ENCODE results near the gene C2CD2L.
"Not testable (repeated sequence)": the region's sequence is repeated elsewhere in the genome, so short reads cannot be mapped to it uniquely, and the experiment has no call there.

C2CD2L gene

DNA sequence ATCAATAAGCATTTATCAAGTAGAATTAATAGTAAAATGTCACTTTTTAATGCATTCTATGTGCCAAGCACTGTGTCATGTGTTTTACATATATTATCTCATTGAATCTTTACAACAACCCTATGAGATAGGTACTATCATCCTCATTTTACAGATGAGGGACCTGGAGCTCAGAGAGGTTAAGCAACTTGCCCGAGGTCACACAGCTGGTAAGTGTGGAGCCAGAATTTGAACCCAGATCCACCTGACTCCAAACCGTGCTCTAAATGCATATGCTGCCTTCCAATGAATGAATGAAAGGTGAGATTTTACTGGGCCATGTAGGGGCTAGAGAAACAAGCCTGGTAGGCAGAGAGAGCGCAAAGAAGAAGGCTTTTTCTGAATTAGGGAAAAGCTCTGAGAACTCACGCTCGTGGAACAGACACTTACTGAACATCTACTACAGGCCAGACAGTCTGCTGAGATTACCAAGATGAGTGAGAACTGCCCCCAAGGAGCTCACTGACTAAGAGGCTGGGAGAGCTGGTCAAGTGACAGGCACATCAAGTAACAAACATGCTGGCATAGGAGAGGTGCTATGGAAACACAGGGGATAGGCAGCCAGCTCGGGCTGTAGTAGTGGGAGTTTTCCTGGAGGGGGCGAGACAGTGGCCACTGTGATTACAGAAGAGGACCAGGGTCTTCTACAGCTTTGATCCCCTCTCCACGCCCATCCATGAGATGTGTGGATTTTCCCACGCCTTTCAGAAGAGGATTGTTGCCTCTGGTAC is 46.1 kb downstream of the C2CD2L start:
- no peak for DNase-seq

DNA sequence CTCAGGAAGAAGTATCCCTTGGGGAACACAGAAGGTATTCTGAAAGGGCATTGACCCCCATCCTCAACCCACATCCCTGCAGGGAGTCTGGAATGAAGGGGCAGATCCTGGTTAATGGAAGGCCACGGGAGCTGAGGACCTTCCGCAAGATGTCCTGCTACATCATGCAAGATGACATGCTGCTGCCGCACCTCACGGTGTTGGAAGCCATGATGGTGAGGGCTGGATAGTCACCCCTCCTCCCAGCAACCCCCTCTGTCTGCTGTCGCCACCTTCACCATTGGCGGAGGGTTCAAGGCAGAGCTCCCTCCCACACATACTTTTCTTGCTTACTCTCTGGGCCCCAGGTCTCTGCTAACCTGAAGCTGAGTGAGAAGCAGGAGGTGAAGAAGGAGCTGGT is 47.0 kb downstream of the C2CD2L start:
- no peak for DNase-seq

DNA sequence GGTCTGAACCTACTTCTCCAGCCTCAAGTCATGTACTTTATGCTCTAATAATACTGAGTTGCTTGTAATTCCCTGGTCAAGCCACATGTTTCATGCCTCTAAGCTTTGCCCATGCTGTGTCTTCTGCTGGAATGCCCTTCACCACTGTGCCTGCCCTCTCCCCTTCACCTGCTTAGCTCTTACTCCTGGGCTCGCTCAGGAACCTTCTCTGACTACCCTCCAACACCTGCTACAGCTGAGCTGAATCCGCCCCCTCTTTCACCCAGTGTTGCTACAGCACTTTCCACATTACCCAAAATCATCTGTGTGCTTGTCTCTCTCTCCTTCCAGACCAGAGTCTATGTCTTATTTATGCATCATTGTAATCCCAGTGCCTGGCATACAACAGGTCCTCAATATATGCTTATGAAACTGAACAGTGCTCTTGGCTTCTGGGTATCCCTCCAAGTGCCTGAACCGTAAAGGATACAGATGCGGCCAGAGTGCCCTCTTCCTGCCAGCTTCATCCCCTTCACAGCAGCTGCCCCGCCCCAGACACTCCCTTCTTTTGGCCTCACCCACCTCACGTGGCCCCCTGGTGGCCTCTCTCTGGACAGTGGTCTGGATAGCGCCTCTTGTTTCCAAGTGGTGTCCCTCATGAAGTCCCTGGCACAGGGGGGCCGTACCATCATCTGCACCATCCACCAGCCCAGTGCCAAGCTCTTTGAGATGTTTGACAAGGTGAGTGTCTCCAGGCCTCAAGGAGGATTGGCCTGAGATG is 48.8 kb downstream of the C2CD2L start:
- DNase-seq = no peak

DNA sequence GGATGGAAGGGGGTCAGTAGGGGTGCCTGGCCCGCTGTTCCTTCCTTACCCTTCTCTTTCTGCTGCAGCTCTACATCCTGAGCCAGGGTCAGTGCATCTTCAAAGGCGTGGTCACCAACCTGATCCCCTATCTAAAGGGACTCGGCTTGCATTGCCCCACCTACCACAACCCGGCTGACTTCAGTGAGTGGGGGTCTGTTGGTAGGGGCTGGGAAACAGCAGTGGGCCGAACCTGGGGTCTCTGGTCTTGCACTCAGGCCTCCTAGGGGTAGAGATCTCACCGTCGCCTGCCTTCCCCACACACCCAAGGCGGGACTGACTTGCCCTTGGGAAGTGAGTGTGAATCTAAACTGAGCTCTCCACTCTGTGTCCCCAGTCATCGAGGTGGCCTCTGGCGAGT is 49.4 kb downstream of the C2CD2L start:
- DNase-seq = no peak

DNA sequence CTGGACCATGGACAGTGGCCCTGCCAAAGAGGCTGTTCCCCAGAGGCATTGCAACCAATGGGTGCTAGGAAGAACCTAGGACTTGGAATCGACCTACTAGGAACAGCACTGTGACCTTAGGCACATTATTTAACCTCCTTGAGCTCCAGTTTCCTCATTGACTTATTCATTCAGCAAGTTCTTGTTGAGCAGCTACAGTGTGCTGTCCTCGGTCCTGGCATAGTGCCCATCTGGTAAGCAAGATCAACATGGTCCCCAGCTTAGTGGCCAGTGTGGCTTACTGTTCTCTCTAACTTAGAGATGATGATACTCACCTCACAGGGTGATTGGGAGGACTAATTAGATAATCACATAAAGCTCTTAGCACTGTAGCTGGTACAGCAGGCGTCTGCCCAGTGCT is 49.9 kb downstream of the C2CD2L start:
- DNase-seq = no peak

DNA sequence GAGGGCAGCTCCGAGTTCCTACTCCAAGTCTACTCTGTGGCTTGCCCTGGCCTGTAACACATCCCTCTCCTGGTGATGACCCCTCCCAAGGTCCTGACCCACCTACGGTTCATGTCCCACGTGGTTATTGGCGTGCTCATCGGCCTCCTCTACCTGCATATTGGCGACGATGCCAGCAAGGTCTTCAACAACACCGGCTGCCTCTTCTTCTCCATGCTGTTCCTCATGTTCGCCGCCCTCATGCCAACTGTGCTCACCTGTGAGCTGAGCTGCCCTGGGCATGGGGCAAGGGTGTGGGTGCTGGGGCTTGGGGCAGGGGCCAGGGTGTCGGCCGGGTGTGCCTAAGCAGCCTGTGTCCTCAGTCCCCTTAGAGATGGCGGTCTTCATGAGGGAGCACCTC is 51.3 kb downstream of the C2CD2L start:
- no peak for DNase-seq

DNA sequence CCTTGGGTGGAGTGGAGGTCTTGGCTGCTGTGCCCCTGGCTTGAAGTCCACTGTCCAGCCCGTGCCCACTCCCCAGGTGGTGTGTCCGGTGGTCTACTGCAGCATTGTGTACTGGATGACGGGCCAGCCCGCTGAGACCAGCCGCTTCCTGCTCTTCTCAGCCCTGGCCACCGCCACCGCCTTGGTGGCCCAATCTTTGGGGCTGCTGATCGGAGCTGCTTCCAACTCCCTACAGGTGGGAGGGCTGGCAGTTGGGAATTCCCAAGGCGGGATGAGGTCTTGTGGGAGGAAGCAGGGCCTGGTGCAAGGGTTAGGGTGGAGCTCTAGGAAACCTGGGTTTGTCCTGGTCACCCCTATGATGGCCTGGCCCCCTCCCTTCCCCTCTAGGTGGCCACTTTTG is 53.0 kb downstream of the C2CD2L start:
- no peak for DNase-seq

DNA sequence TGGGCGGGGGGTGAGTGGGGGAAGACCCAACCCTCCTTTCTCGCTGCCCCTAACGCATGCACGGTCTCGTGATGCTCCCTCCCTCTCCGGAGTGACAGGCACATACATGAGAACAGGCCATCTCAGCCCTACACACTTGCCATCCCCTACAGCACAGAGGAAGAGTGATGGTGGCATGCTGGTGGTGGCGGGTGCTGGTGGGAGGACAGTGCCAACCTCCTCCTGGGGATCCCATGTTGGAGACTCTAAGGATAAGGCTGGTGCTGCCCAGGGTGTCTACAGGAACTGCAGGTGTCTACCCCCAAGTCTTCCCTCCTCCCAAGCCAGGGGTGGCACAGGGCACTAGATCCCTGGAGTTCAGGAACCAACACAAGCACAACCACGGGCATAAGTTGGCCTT is 54.7 kb downstream of the C2CD2L start:
- no peak for DNase-seq

DNA sequence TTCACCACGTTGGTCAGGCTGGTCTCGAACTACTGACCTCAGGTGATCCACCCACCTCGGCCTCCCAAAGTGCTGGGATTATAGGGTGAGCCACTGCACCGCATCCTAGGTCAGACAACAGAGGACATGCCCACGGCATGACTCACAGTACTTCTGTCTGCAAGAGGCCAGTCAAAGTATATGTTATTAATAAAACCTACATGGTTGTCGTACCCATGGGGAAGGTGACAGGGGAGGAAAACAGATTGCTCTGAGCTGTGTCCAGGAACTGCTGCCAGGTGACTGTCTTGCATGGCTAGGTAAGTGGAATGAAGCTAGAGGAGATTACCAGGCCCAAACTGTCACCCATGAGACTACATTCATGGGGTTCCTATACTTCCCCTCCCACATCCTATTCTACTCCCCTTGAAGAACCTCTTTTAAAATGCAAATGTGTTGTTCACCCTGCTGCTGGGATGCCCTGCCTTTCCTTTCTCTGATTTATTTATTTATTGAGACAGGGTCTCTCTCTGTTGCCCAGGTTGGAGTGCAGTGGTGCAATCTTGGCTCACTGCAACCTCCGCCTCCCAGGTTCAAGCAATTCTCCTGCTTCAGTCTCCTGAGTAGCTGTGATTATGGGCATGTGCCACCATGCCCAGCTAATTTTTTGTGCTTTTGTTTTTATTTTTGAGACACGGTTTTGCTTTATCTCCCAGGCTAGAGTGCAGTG is 59.4 kb downstream of the C2CD2L start:
- no peak for DNase-seq

DNA sequence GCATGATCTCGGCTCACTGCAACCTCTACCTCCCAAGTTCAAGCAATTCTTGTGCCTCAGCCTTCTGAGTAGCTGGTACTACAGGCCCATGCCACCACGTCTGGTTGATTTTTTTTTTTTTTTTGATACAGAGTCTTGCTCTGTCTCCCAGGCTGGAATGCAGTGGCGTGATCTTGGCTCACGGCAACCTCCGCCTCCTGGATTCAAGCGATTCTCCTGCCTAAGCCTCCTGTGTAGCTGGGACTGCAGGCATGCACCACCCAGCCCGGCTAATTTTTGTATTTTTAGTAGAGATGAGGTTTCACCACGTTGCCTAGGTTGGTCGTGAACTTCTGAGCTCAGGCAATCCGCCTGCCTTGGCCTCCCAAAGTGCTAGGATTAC is 59.9 kb downstream of the C2CD2L start:
- not testable (repeated sequence) for DNase-seq

DNA sequence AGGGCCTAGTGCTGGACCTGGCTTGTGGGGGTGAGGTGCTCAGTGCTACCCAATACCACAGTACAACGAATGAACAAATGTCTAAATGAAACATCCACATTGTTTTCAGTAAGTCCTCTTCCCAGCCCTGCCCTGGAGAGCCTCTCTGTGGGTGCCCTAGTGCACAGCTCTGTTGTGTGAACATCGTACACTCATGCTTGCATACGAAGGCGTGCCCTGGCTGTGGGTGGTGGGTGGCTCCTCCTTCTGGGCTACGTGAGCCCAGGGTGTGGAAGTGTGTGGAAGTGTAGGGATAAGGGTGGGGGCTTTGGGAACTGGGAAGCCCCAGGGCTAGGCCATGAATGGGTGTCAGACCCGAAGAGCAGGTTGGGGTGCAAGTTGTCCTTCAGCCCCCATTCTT is 60.8 kb downstream of the C2CD2L start:
- DNase-seq = no peak

All from activated effector memory CD4-positive, alpha-beta T cell treated with anti-CD3 and anti-CD28 coated beads, Interleukin-2, amount 50 U/mL, for 16 hours (primary cell).